Dendritic cell treated with granulocyte-macrophage colony-stimulating factor and Interleukin-4, amounts not matched to agents 40 ng/mL and 50 ng/mL, for 4 days (primary cell): ENCODE measurements around the gene RAET1G.
A peak's percentile ranks its signal among the peaks of the same experiment; 100 is the strongest.
"Not testable (repeated sequence)": the region's sequence is repeated elsewhere in the genome, so short reads cannot be mapped to it uniquely, and the experiment has no call there.

Source experiments
- H3K27ac Mint-ChIP-seq: one replicate; pipeline ENCODE4 v1.8.0; 2022; ENCODE audit warnings: mild to moderate bottlenecking, mixed read lengths
- H3K27me3 Mint-ChIP-seq: one replicate; pipeline ENCODE4 v1.8.0; 2022; ENCODE audit warnings: mild to moderate bottlenecking, mixed read lengths
- H3K36me3 Mint-ChIP-seq: one replicate; pipeline ENCODE4 v1.8.0; 2022; ENCODE audit warnings: low read depth, mixed read lengths
- H3K4me1 Mint-ChIP-seq: one replicate; pipeline ENCODE4 v1.8.0; 2022; ENCODE audit warnings: low read depth, mixed read lengths
- H3K4me3 Mint-ChIP-seq: one replicate; pipeline ENCODE4 v1.8.0; 2022; ENCODE audit warnings: mild to moderate bottlenecking, moderate library complexity, mixed read lengths
- H3K9me3 Mint-ChIP-seq: one replicate; pipeline ENCODE4 v1.8.0; 2022; ENCODE audit warnings: mixed read lengths
- intact Hi-C: fragments of 100-400 bp; cut with micrococcal nuclease; formaldehyde crosslinking; loops from one replicate; pipeline ENCODE4 v1.15.0; 2022

Gene RAET1G

DNA sequence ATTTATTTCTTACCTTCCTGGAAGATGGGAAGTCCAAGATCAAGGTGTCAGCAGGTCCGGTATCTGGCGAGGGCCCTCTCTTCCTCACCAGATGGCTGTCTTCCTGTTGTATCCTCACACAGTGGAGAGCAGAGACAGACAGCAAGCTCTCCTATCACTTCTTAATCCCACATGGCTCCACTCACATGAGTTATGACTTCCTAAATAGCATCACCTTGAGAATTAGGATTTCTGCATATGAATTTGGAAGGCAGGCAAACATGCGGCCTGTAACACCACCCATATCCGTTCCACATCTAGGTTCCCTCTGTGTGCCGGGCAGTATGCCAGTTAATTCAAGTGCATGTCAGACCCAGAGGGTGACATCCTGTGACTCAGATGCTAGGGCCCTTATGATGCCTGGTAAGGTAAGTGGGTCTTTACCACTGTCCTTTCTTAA, 27.1 kb downstream of the RAET1G start:
- intact Hi-C loops, result no loop called here
- H3K27ac Mint-ChIP-seq, result no peak overlapping the region
- H3K4me3 Mint-ChIP-seq, result no peak overlapping the region
- H3K9me3 Mint-ChIP-seq, result no peaks in the 10 kb centered on the region
- H3K4me1 Mint-ChIP-seq, result peaks cover 11% of the 10 kb centered on the region
- H3K36me3 Mint-ChIP-seq, result no peaks in the 10 kb centered on the region
- H3K27me3 Mint-ChIP-seq, result no peaks in the 10 kb centered on the region

DNA sequence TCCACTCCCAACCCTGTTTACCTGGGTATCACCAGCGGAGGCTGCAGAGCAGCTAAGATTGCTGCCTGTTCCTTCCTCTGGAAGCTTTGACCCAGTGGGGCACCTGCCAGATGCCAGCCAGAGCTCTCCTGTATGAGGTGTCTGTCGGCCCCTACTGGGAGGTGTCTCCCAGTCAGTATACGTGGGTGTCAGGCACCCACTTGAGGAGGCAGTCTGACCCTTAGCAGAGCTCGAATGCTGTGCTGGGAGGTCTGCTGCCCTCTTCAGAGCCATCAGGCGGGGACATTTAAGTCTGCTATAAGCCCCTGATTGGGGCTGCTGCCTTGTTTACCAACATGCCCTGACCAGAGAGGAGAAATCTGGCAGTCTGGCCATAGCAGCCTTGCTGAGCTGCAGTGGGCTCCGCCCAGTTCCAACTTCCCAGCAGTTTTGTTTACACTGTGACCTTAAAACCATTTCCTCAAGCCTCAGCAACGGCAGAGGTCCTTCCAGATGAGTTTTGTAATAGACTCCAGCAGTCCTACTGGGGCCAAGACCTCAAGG, 27.8 kb downstream of the RAET1G start:
- Mint-ChIP-seq H3K4me1 (peaks cover 11% of the 10 kb centered on the region), H3K27me3 (no peaks in the 10 kb centered on the region), H3K9me3 (no peaks in the 10 kb centered on the region), H3K27ac (no peak overlapping the region), H3K36me3 (no peaks in the 10 kb centered on the region), H3K4me3 (no peak overlapping the region)
- intact Hi-C loops, result no loop called here

DNA sequence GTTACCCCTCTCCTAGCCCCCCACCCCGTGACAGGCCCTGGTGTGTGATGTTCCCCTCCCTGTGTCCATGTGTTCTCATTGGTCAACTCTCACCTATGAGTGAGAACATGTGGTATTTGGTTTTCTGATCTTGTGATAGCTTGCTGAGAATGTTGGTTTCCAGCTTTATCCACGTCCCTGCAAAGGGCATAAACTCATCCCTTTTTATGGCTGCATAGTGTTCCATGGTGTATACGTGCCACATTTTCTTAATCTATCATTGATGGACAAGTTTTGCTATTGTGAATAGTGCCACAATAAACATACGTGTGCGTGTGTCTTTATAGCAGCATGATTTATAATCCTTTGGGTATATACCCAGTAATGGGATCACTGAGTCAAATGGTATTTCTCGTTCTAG, 31.1 kb downstream of the RAET1G start:
- H3K27me3 Mint-ChIP-seq, H3K9me3 Mint-ChIP-seq, H3K27ac Mint-ChIP-seq, H3K4me3 Mint-ChIP-seq, intact Hi-C loops, H3K36me3 Mint-ChIP-seq: not testable (repeated sequence)
- H3K4me1 Mint-ChIP-seq, result peaks cover 17% of the 10 kb centered on the region

DNA sequence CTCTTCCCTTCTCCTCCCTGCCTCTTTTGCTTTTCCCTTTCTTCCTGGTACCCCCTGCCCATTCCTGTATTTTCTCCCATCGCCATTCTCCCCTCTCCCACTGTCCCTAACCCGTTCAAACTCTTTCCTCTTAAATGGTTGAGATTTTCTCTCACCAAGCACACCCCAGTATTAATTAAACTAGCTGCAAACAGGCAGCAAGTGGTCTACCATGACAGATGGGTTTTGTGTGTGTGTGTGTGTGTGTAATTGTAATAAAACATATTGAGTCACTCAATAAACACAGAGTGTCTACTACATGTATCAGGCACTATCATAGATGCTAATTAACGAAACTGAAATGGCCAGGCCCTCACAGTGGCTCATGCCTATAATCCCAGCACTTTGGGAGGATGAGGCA, 31.7 kb downstream of the RAET1G start:
- intact Hi-C loops, result no loop called here
- H3K4me1 Mint-ChIP-seq, result peaks cover 17% of the 10 kb centered on the region

DNA sequence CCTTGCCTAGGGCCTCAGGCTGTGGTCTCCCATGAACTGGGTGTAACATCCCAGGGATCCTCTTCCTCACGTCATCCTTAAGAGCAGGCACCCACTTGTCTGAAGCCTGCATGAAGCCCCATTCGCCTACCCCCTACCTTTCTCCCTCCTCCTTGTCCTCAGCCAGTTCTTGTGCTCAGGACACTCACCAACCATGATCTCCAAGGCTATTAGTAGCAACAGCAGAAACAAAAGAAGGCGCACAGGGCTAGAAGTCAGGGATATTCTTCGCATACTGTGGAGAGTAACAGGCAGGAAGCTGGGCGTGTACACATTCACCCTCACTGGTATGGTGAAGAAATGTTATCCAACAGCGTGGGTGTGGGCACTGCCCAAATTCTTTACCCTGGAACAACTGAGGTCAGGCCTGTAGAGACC, 32.3 kb downstream of the RAET1G start:
- no peak overlapping the region for H3K4me3 Mint-ChIP-seq
- intact Hi-C loops, result no loop called here
- H3K27me3 Mint-ChIP-seq, result no peaks in the 10 kb centered on the region
- H3K9me3 Mint-ChIP-seq, result no peaks in the 10 kb centered on the region
- peak overlapping the region; percentile 52 for H3K27ac Mint-ChIP-seq
- no peaks in the 10 kb centered on the region for H3K36me3 Mint-ChIP-seq
- peaks cover 10% of the 10 kb centered on the region for H3K4me1 Mint-ChIP-seq

More for the DNA sequence above, 31.7 kb downstream of the RAET1G start:
- no peaks in the 10 kb centered on the region for H3K27me3 Mint-ChIP-seq
- H3K4me3 Mint-ChIP-seq, result no peak overlapping the region
- no peaks in the 10 kb centered on the region for H3K9me3 Mint-ChIP-seq
- H3K36me3 Mint-ChIP-seq, result no peaks in the 10 kb centered on the region
- H3K27ac Mint-ChIP-seq, result peak overlapping the region; percentile 52

DNA sequence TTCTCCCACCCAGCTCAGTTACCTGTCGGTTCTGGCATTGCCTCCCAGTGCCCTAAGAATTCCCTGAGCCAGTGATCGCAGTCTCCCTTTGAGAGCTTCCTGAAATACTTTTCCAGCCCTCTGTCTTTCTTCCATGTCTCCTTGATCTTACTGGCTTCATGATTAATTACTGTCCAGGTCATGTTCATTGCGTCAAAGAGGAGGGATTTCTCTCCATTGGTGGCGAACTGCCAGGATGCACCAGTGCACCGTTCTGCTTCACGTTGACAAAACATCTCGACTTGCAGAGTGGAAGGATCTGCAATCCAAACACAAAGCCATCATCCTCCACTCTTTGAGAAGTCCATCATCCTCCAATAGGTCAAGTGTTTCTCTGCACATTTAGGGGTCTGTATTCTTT, 33.6 kb downstream of the RAET1G start:
- no peak overlapping the region for H3K4me3 Mint-ChIP-seq
- H3K9me3 Mint-ChIP-seq, result no peaks in the 10 kb centered on the region
- intact Hi-C loops, result no loop called here
- H3K27me3 Mint-ChIP-seq, result no peaks in the 10 kb centered on the region
- H3K36me3 Mint-ChIP-seq, result no peaks in the 10 kb centered on the region
- no peak overlapping the region for H3K27ac Mint-ChIP-seq
- peaks cover 6% of the 10 kb centered on the region for H3K4me1 Mint-ChIP-seq

DNA sequence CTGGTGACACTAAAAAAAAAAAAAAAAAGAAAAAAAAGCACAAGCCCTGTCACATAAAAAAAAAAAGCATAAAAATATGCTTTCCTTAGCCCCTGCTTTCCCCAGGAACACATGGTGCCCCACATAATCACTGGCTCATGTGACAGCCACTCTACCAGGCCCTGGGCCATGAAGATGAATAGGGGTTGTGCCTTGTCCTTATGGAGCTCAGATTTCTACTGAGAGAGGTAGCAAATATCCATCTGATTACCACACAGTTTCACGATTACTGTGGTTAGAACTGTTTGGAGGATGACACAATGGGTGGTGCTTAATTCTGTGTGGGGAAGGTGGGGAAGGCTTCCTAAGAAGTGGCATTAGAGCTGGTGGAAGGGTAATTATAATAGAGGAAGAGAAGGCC, 34.3 kb downstream of the RAET1G start:
- Mint-ChIP-seq H3K27ac (no peak overlapping the region), H3K27me3 (no peaks in the 10 kb centered on the region), H3K4me1 (peaks cover 6% of the 10 kb centered on the region), H3K36me3 (no peaks in the 10 kb centered on the region), H3K4me3 (no peak overlapping the region), H3K9me3 (no peaks in the 10 kb centered on the region)
- intact Hi-C loops, result no loop called here

DNA sequence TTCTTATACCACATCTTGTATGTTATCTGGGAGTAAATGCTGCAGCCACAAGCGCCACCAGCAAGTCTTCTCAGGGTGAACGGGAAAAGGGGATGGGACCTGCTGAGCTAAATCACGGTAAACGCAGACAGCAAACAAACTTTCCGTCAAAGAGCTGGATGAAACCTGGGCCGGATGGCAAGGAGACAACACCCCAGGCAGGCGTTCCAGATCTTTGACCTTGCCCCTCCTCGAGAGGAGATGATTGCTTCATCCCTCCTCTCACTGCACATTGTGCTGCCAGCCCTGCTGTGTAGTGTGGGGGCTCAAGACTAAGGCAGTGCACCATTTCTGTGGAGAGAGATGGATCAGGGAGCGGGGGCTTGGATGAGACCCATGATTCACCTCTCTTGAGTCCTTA, 34.8 kb downstream of the RAET1G start:
- Mint-ChIP-seq H3K36me3 (no peaks in the 10 kb centered on the region), H3K27ac (no peak overlapping the region), H3K9me3 (no peaks in the 10 kb centered on the region), H3K4me3 (no peak overlapping the region), H3K4me1 (peaks cover 6% of the 10 kb centered on the region), H3K27me3 (peaks cover 2% of the 10 kb centered on the region)
- intact Hi-C loops, result no loop called here

DNA sequence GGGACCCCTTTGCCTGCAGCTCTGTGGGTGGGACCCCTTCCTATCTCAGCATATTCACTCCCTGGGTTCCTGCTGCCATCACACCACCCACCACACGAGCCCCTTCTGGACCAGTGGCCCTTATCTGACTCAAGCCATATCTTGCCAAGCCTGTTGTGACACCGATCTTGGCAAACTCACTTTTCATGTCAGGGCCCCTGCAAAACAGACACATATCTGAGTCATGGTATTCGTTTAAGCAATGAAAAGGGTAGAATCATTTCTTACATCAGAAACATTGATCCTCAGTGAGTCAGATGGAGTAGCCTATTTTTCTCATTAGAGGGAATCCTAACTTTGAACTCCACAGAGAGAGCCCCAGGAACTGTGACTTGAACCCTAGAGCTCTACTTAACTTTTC, 35.6 kb downstream of the RAET1G start:
- Mint-ChIP-seq H3K9me3 (no peaks in the 10 kb centered on the region), H3K4me3 (no peak overlapping the region), H3K27me3 (peaks cover 2% of the 10 kb centered on the region)

DNA sequence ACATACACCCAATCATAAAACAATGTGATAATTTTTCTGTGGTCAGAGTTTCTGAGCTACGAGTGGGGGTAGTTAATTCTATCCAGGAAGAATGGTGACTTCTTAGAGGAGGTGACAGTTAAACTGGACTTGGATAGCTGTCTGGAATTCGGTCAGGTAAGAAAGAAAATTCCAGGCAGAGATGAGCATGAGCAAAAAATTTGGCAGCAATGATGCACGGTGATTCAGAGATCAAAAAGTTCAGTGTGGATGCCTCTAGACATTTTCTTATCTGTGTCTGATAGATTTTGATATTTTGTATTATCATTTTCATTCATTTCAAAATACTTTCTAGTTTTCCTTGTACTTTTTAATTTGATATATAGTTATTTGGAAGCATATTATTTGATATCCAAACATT, 37.0 kb downstream of the RAET1G start:
- intact Hi-C loops, result no loop called here
- Mint-ChIP-seq H3K4me3 (no peak overlapping the region), H3K9me3 (no peaks in the 10 kb centered on the region), H3K27ac (no peak overlapping the region), H3K4me1 (peaks cover 6% of the 10 kb centered on the region), H3K36me3 (no peaks in the 10 kb centered on the region), H3K27me3 (peaks cover 6% of the 10 kb centered on the region)

More for the DNA sequence above, 35.6 kb downstream of the RAET1G start:
- Mint-ChIP-seq H3K36me3 (no peaks in the 10 kb centered on the region), H3K27ac (no peak overlapping the region), H3K4me1 (peaks cover 6% of the 10 kb centered on the region)
- intact Hi-C loops, result no loop called here

DNA sequence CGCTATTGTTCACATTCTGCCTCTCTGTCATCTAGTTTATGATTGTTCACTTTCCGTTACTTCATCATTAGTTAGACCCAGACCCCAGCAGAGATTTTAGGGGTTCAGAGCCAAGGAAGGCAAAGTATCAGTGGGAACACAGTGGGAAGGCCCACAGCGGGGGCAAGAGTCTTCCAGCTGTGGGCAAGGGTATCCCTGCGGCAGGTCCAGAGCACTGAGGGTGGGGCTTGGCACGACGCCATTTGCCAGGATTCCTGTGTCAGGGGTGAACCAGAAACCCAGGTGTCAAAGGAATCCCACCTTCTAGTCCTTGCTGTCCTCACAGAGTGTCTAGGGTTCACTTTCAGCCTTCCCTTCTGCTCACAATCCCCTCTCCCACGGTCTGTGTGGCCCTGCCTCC, 38.3 kb downstream of the RAET1G start:
- intact Hi-C loops, result no loop called here
- Mint-ChIP-seq H3K9me3 (no peaks in the 10 kb centered on the region), H3K4me3 (no peak overlapping the region), H3K27ac (no peak overlapping the region), H3K27me3 (peaks cover 9% of the 10 kb centered on the region), H3K36me3 (no peaks in the 10 kb centered on the region), H3K4me1 (peaks cover 6% of the 10 kb centered on the region)

DNA sequence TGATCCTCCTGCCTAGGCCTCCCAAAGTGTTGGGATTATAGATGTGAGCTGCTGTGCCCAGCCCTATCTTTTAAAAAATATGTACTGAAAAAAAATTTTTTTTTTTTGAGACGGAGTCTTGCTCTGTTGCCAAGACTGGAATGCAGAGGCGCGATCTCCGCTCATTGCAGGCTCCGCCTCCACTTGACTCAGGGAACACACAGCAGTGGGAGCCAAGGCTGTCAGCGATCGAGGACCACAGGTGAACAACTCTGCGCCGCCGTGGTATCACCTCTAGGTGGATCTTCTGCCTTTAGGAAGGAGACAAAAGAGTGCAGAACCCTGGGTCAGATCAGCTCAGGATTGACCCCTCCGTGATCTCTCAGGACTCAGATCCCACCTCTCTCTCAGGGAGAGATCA, 38.7 kb downstream of the RAET1G start:
- intact Hi-C loops, result no loop called here
- no peak overlapping the region for H3K4me3 Mint-ChIP-seq
- peaks cover 13% of the 10 kb centered on the region for H3K27me3 Mint-ChIP-seq
- H3K9me3 Mint-ChIP-seq, result no peaks in the 10 kb centered on the region
- peaks cover 6% of the 10 kb centered on the region for H3K4me1 Mint-ChIP-seq
- no peak overlapping the region for H3K27ac Mint-ChIP-seq
- no peaks in the 10 kb centered on the region for H3K36me3 Mint-ChIP-seq

DNA sequence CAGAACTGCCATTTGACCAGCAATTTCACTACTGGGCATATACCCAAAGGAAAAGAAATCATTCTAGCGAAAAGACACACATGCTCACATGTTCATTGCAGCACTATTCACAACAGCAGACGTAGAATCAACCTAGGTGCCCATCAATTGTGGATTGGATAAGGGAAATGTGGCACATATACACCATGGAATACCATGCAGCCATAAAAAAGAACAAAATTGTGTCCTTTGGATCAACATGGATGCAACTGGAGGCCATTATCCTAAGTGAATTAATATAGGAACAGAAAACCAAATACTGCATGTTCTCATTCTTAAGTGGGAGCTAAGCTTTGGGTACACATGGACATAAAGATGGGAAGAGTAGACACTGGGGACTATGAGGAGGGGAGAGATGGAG, 41.1 kb downstream of the RAET1G start:
- Mint-ChIP-seq H3K4me1 (no peaks in the 10 kb centered on the region), H3K27me3 (peaks cover 21% of the 10 kb centered on the region)
- intact Hi-C loops, result no loop called here

DNA sequence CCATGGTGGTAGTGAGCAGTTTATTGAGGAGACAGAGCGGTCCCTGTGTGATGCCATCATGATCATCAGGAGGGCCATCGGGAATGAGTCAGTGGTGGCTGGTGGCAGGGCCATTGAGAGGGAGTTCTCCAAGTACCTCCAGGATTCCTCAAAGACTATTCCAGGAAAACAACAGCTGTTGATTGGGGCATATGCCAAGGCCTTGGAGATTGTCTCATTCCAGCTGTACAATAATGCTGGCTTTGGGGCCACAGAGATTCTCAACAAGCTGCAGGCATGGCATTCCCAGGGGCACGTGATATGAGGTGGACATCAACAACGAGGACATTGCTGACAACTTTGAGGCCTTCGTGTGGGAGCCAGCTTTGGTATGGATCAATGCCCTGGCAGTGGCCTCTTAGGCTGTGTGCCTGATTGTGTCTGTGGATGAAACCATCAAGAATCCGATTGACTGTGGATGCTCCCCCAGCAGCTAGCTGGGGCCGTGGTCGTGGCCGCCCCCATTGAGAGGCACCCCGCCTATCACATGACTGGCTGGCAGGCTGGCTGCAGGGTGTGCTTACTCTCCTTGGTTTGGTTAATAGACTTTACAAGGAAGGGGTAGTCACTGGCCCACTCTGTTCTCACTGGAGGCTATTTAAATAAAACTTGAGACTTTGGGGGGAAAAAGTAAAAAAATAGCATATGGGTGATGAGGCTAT, 41.7 kb downstream of the RAET1G start:
- no peaks in the 10 kb centered on the region for H3K36me3 Mint-ChIP-seq
- no peak overlapping the region for H3K27ac Mint-ChIP-seq
- H3K27me3 Mint-ChIP-seq, result peaks cover 21% of the 10 kb centered on the region
- intact Hi-C loops, result no loop called here
- no peaks in the 10 kb centered on the region for H3K4me1 Mint-ChIP-seq
- no peaks in the 10 kb centered on the region for H3K9me3 Mint-ChIP-seq
- no peak overlapping the region for H3K4me3 Mint-ChIP-seq

More for the DNA sequence above, 41.1 kb downstream of the RAET1G start:
- H3K36me3 Mint-ChIP-seq, result no peaks in the 10 kb centered on the region
- H3K9me3 Mint-ChIP-seq, result no peaks in the 10 kb centered on the region
- no peak overlapping the region for H3K4me3 Mint-ChIP-seq
- no peak overlapping the region for H3K27ac Mint-ChIP-seq

DNA sequence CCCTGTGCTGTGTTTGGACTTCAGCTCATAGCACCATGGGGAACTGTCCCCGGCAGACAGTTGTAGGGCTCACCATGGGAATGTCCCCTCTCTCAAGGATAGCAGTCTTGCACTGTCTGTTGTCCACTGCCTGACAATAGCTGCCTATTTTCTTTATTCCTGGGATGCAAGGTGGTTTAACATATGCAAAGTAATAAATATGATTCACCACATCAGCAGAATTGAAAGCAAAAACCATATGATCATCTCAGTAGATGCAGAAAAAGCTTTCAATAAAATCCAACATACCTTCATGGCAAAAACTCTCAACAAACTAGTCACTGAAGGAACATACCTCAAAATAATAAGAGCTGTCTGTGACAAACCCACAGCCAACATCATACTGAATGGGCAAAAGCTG, 45.3 kb downstream of the RAET1G start:
- peaks cover 22% of the 10 kb centered on the region for H3K27me3 Mint-ChIP-seq
- H3K27ac Mint-ChIP-seq, result no peak overlapping the region
- H3K36me3 Mint-ChIP-seq, result no peaks in the 10 kb centered on the region
- no peaks in the 10 kb centered on the region for H3K4me1 Mint-ChIP-seq
- intact Hi-C loops, result no loop called here
- H3K4me3 Mint-ChIP-seq, result no peak overlapping the region
- H3K9me3 Mint-ChIP-seq, result peaks cover under 1% of the 10 kb centered on the region
